Stimulated activated memory B cell treated with anti-CD40 and anti-IgM and Interleukin-4, amounts not matched to agents 10 μg/mL and 1 μg/mL and 100 μg/mL, for 72 hours (primary cell): ENCODE results near the gene FUT2.
"Not testable (repeated sequence)": the region's sequence is repeated elsewhere in the genome, so short reads cannot be mapped to it uniquely, and the experiment has no call there.

Experiments used
- ATAC-seq: fragments of 150-1000 bp; cut with Tn5 transposase; 2 replicates; pipeline ENCODE4 v1.10.0; 2021
- H3K27ac Mint-ChIP-seq: one replicate; pipeline ENCODE4 v1.8.0; 2022; ENCODE audit warnings: mild to moderate bottlenecking, mixed read lengths
- H3K27me3 Mint-ChIP-seq: one replicate; pipeline ENCODE4 v1.8.0; 2022; ENCODE audit warnings: mixed read lengths
- H3K36me3 Mint-ChIP-seq: one replicate; pipeline ENCODE4 v1.8.0; 2022; ENCODE audit warnings: mixed read lengths
- H3K4me1 Mint-ChIP-seq: one replicate; pipeline ENCODE4 v1.8.0; 2022; ENCODE audit warnings: mixed read lengths
- H3K4me3 Mint-ChIP-seq: one replicate; pipeline ENCODE4 v1.8.0; 2022; ENCODE audit warnings: mild to moderate bottlenecking, moderate library complexity, mixed read lengths
- H3K9me3 Mint-ChIP-seq: one replicate; pipeline ENCODE4 v1.8.0; 2022; ENCODE audit warnings: mixed read lengths

Gene FUT2

GRCh38 chr19:48711106-48711662 is 15.4 kb downstream of the FUT2 start:
- no peak overlapping the region for H3K27ac Mint-ChIP-seq
- peaks cover 3% of the 10 kb centered on the region for H3K9me3 Mint-ChIP-seq
- ATAC-seq, result no peak
- H3K36me3 Mint-ChIP-seq, result peaks cover 11% of the 10 kb centered on the region
- H3K27me3 Mint-ChIP-seq, result no peaks in the 10 kb centered on the region
- no peak overlapping the region for H3K4me3 Mint-ChIP-seq
- H3K4me1 Mint-ChIP-seq, result peaks cover 22% of the 10 kb centered on the region

- Mint-ChIP-seq H3K4me3 (peak overlapping the region; percentile 70), H3K9me3 (peaks cover 3% of the 10 kb centered on the region), H3K36me3 (no peaks in the 10 kb centered on the region), H3K4me1 (peaks cover 22% of the 10 kb centered on the region), H3K27ac (peak overlapping the region; percentile 1), H3K27me3 (no peaks in the 10 kb centered on the region)
- ATAC-seq, result no peak
Observed at GRCh38 chr19:48713041-48713863, 17.5 kb downstream of the FUT2 start.

GRCh38 chr19:48713864-48714755 is 18.3 kb downstream of the FUT2 start:
- H3K4me1 Mint-ChIP-seq, result peaks cover 23% of the 10 kb centered on the region

GRCh38 chr19:48714759-48715675 is 19.2 kb downstream of the FUT2 start:
- Mint-ChIP-seq H3K27ac (peak overlapping the region; percentile 31), H3K4me3 (peak overlapping the region; percentile 70), H3K36me3 (no peaks in the 10 kb centered on the region), H3K9me3 (no peaks in the 10 kb centered on the region), H3K4me1 (peaks cover 27% of the 10 kb centered on the region), H3K27me3 (no peaks in the 10 kb centered on the region)
- no peak for ATAC-seq

More at GRCh38 chr19:48713864-48714755, 18.3 kb downstream of the FUT2 start:
- no peaks in the 10 kb centered on the region for H3K27me3 Mint-ChIP-seq
- H3K9me3 Mint-ChIP-seq, result no peaks in the 10 kb centered on the region
- peak overlapping the region; percentile 31 for H3K27ac Mint-ChIP-seq
- ATAC-seq, result peak; percentile 96
- H3K36me3 Mint-ChIP-seq, result no peaks in the 10 kb centered on the region
- H3K4me3 Mint-ChIP-seq, result peak overlapping the region; percentile 70

GRCh38 chr19:48715681-48716171 is 20.0 kb downstream of the FUT2 start:
- Mint-ChIP-seq H3K9me3 (no peaks in the 10 kb centered on the region), H3K27ac (no peak overlapping the region), H3K27me3 (no peaks in the 10 kb centered on the region), H3K36me3 (no peaks in the 10 kb centered on the region), H3K4me3 (no peak overlapping the region), H3K4me1 (peaks cover 27% of the 10 kb centered on the region)
- no peak for ATAC-seq

- no peak for ATAC-seq
- no peak overlapping the region for H3K4me3 Mint-ChIP-seq
- no peaks in the 10 kb centered on the region for H3K36me3 Mint-ChIP-seq
- H3K27me3 Mint-ChIP-seq, result no peaks in the 10 kb centered on the region
- H3K4me1 Mint-ChIP-seq, result peaks cover 27% of the 10 kb centered on the region
- H3K9me3 Mint-ChIP-seq, result no peaks in the 10 kb centered on the region
- H3K27ac Mint-ChIP-seq, result no peak overlapping the region
Observed at GRCh38 chr19:48716562-48717291, 21.0 kb downstream of the FUT2 start.

GRCh38 chr19:48718106-48718505 is 22.3 kb downstream of the FUT2 start:
- H3K9me3 Mint-ChIP-seq, H3K36me3 Mint-ChIP-seq, ATAC-seq, H3K27me3 Mint-ChIP-seq, H3K4me3 Mint-ChIP-seq, H3K27ac Mint-ChIP-seq: not testable (repeated sequence)
- H3K4me1 Mint-ChIP-seq, result peaks cover 23% of the 10 kb centered on the region

- no peak overlapping the region for H3K4me3 Mint-ChIP-seq
Observed at GRCh38 chr19:48718711-48719231, 23.0 kb downstream of the FUT2 start.

GRCh38 chr19:48719263-48720171 is 23.7 kb downstream of the FUT2 start, which contains the start of gene MAMSTR:
Gene MAMSTR, minus strand, starts transcription at chr19:48719725. Its CDS starts 694 bp downstream, at chr19:48719031.
- Mint-ChIP-seq H3K27me3 (no peaks in the 10 kb centered on the region), H3K27ac (peak within 1 kb of the TSS; percentile 87), H3K36me3 (no peaks in the 10 kb centered on the region), H3K9me3 (no peaks in the 10 kb centered on the region), H3K4me3 (peak within 1 kb of the TSS; percentile 85), H3K4me1 (peaks cover 18% of the 10 kb centered on the region)
- ATAC-seq, result no peak

More at GRCh38 chr19:48718711-48719231, 23.0 kb downstream of the FUT2 start:
- H3K36me3 Mint-ChIP-seq, result no peaks in the 10 kb centered on the region
- H3K27ac Mint-ChIP-seq, result no peak overlapping the region
- no peaks in the 10 kb centered on the region for H3K27me3 Mint-ChIP-seq
- ATAC-seq, result no peak
- no peaks in the 10 kb centered on the region for H3K9me3 Mint-ChIP-seq
- H3K4me1 Mint-ChIP-seq, result peaks cover 18% of the 10 kb centered on the region

- Mint-ChIP-seq H3K36me3 (peaks cover 5% of the 10 kb centered on the region), H3K27me3 (no peaks in the 10 kb centered on the region), H3K4me3 (peak overlapping the region; percentile 85), H3K4me1 (peaks cover 18% of the 10 kb centered on the region), H3K9me3 (peaks cover 7% of the 10 kb centered on the region), H3K27ac (peak overlapping the region; percentile 87)
- ATAC-seq, result peak; percentile 5
Observed at GRCh38 chr19:48720251-48720612, 24.5 kb downstream of the FUT2 start.

GRCh38 chr19:48720613-48721296 is 25.0 kb downstream of the FUT2 start:
- peaks cover 10% of the 10 kb centered on the region for H3K9me3 Mint-ChIP-seq
- peak overlapping the region; percentile 85 for H3K4me3 Mint-ChIP-seq
- H3K27ac Mint-ChIP-seq, result peak overlapping the region; percentile 87
- no peaks in the 10 kb centered on the region for H3K27me3 Mint-ChIP-seq
- ATAC-seq, result peak; percentile 93
- H3K4me1 Mint-ChIP-seq, result peaks cover 18% of the 10 kb centered on the region
- H3K36me3 Mint-ChIP-seq, result peaks cover 7% of the 10 kb centered on the region

- Mint-ChIP-seq H3K4me3 (no peak overlapping the region), H3K27me3 (no peaks in the 10 kb centered on the region), H3K27ac (no peak overlapping the region), H3K36me3 (peaks cover 16% of the 10 kb centered on the region), H3K9me3 (peaks cover 15% of the 10 kb centered on the region), H3K4me1 (peaks cover 27% of the 10 kb centered on the region)
- ATAC-seq, result no peak
Observed at GRCh38 chr19:48722196-48722708, 26.5 kb downstream of the FUT2 start.
